ENCODE results near the gene WNT7B. TPM values are rescaled to one million over a fixed set of nuclear protein-coding genes. Genes with fewer than 3 reads are reported as not detected.

The WNT7B gene
- total RNA-seq, 2 experiments from 2014 or later: not detected

- Mint-ChIP-seq H3K4me1 (ENCODE audit: low read depth) (no peaks in the 10 kb centered on the region), H3K36me3 (ENCODE audit: low read depth) (no peaks in the 10 kb centered on the region), H3K4me3 (no peak overlapping the region), H3K27ac (no peak overlapping the region), H3K9me3 (no peaks in the 10 kb centered on the region), H3K27me3 (peaks cover 17% of the 10 kb centered on the region)
- DNase-seq (peak in 1 of 14 experiments; percentile 50), ATAC-seq (ENCODE audit: poor library complexity) (peak; percentile 44)
- TF ChIP-seq CTCF (IDR thresholded peaks at IDR 0.05): no peak
- POLR2A ChIA-PET: no interaction called here
- intact Hi-C loops (cut with DNase I, micrococcal nuclease): no loop called here
- Histone ChIP-seq H3K36me3 (ENCODE audit: insufficient read depth, low read length) (no peaks in the 10 kb centered on the region), H3K4me3 (ENCODE audit: low read length) (no peak overlapping the region), H3K27me3 (ENCODE audit: control insufficient read depth in 1 of 2, insufficient read depth in 2 of 2, low read length in 2 of 2) (peaks cover 12 to 20% of the 10 kb centered on the region in 2 experiments), H3K9me3 (ENCODE audit: control insufficient read depth in 1 of 2, insufficient read depth in 1 of 2, low read length in 2 of 2) (peaks cover 0 to 25% of the 10 kb centered on the region in 2 experiments), H3K27ac (ENCODE audit: low read depth in 1 of 2, low read length in 2 of 2) (no peak overlapping the region), H3K4me1 (ENCODE audit: insufficient read depth, low read length) (peaks cover 6% of the 10 kb centered on the region)
- CTCF ChIA-PET: interaction anchor here (1.2 kb wide), 1 partner anchor 30 kb away, joined by 3 read pairs; no protein-coding TSS in a partner anchor
Measured at GRCh38 chr22:45893516-45893915, 83.4 kb downstream of the WNT7B start.

GRCh38 chr22:45892681-45893461 is 84.1 kb downstream of the WNT7B start:
- ChIA-PET POLR2A (no interaction called here), CTCF (no interaction called here)
- peaks cover 21% of the 10 kb centered on the region for H3K27me3 Mint-ChIP-seq
- Histone ChIP-seq H3K27ac (ENCODE audit: low read depth in 1 of 2, low read length in 2 of 2) (no peak overlapping the region), H3K4me3 (ENCODE audit: low read length) (no peak overlapping the region), H3K4me1 (ENCODE audit: insufficient read depth, low read length) (peaks cover 6% of the 10 kb centered on the region), H3K27me3 (ENCODE audit: control insufficient read depth in 1 of 2, insufficient read depth in 2 of 2, low read length in 2 of 2) (peaks cover 12 to 20% of the 10 kb centered on the region in 2 experiments), H3K36me3 (ENCODE audit: insufficient read depth, low read length) (no peaks in the 10 kb centered on the region), H3K9me3 (ENCODE audit: control insufficient read depth in 1 of 2, insufficient read depth in 1 of 2, low read length in 2 of 2) (peaks cover 0 to 25% of the 10 kb centered on the region in 2 experiments)
- no peak overlapping the region for H3K27ac Mint-ChIP-seq
- ATAC-seq (ENCODE audit: poor library complexity) (no peak), DNase-seq (no peak)
- no peak overlapping the region for H3K4me3 Mint-ChIP-seq
- H3K36me3 Mint-ChIP-seq (ENCODE audit: low read depth): no peaks in the 10 kb centered on the region
- intact Hi-C loops (cut with DNase I, micrococcal nuclease): no loop called here
- TF ChIP-seq CTCF (IDR thresholded peaks at IDR 0.05): no peak
- H3K9me3 Mint-ChIP-seq: no peaks in the 10 kb centered on the region
- no peaks in the 10 kb centered on the region for H3K4me1 Mint-ChIP-seq (ENCODE audit: low read depth)

- Histone ChIP-seq H3K9me3 (ENCODE audit: control insufficient read depth in 1 of 2, insufficient read depth in 1 of 2, low read length in 2 of 2) (peaks cover 0 to 25% of the 10 kb centered on the region in 2 experiments), H3K27ac (ENCODE audit: low read depth in 1 of 2, low read length in 2 of 2) (no peak overlapping the region), H3K4me3 (ENCODE audit: low read length) (no peak overlapping the region), H3K27me3 (ENCODE audit: control insufficient read depth in 1 of 2, insufficient read depth in 2 of 2, low read length in 2 of 2) (peaks cover 12 to 20% of the 10 kb centered on the region in 2 experiments), H3K36me3 (ENCODE audit: insufficient read depth, low read length) (no peaks in the 10 kb centered on the region), H3K4me1 (ENCODE audit: insufficient read depth, low read length) (peaks cover 6% of the 10 kb centered on the region)
- Mint-ChIP-seq H3K4me3 (no peak overlapping the region), H3K9me3 (no peaks in the 10 kb centered on the region), H3K27ac (no peak overlapping the region), H3K36me3 (ENCODE audit: low read depth) (no peaks in the 10 kb centered on the region), H3K27me3 (peaks cover 26% of the 10 kb centered on the region), H3K4me1 (ENCODE audit: low read depth) (no peaks in the 10 kb centered on the region)
- no peak for TF ChIP-seq CTCF (IDR thresholded peaks at IDR 0.05)
- CTCF ChIA-PET: no interaction called here
- DNase-seq (no peak), ATAC-seq (ENCODE audit: poor library complexity) (no peak)
- intact Hi-C loops (cut with DNase I, micrococcal nuclease): no loop called here
- POLR2A ChIA-PET: no interaction called here
Measured at GRCh38 chr22:45891996-45892621, 84.9 kb downstream of the WNT7B start.

Data from CD4-positive, alpha-beta T cell (primary cell).